HG02852 (cell line): Measurements from ENCODE around the gene RASD2.

ENCODE experiments used
- ATAC-seq: cut with Tn5 transposase; IDR thresholded peaks from one replicate; pipeline ENCODE4 v1.9.1; 2021; ENCODE audit warnings: mild to moderate bottlenecking, moderate library complexity; ENCODE audit not compliant: unreplicated experiment

RASD2 gene

DNA sequence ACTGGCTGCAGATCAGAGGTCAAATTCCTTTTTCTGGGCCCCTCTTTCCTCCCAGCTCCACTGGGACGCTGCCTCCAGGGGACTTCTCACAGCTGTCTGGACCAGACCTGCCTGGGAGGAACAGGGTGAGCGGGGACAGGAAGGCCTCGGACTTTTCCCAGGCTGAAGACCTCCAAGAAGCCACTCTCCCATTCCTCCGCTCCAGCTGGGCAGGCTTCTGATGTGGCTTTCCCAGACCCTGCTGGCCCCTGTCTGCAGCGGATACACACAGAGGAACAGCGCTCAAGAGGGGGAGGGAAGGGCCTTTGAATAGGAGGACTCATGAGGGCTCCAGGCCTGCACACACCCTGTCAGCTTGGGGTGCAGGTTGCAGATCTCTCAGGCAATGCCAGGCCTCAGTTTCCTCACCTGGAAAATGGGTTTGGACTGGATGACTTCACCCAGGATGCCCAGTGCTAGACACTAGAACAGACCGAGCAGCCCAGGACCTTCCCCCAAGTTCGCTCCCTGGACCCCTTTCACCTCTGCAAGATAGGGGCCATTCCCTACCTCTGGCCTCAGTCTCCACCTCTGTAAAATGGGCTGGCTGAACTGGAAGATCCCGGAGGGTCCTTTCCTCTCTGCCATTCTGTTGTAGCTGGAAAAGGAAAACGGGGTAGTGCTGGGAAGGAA is 39.9 kb downstream of the RASD2 start:
- ATAC-seq: no peak

DNA sequence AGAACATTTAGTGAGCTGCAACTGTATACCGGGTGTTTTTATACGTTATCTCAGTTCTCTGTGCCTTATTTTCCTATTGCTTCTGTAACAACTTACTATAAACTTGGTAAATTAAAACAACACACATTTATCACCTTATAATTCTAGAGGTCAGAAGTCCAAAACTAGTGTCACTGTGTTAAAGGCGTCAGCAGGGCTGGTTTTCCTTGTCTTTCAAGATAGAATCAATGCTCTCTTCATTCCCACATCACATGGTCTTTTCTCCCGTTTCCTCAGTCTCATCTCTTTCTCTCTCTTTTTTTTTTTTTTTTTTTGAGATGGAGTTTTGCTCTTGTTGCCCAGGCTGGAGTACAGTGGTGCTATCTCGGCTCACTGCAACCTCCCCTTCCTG is 40.4 kb downstream of the RASD2 start:
- no peak for ATAC-seq

DNA sequence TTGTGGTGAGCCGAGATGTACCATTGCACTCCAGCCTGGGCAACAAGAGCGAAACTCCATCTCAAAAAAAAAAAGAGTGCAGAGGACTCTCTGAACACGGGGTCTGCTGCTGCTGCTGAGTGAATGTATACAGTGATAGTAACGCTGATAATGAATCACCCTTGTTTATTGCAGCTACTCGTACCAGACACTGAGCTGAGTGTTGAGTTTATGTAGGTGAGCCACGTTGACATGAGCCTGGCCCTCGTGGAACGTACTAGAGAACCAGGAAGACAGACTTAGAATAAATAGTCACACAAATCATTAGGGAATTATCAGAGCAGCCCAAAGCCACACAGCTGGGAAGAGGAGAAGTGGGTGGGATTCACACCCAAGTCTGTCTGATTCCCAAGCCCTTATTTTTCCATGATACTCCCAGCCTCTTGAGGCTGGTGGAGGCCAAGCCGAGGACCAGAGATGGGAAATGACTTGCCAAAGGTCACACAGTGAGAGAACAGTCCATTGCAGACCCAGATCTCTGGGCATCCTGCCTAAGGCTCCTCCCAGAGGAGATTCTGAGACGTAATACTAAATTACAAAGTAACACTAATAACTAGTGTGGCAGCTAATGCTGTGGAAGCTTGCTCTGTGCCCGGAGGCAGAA is 41.7 kb downstream of the RASD2 start:
- ATAC-seq: no peak

DNA sequence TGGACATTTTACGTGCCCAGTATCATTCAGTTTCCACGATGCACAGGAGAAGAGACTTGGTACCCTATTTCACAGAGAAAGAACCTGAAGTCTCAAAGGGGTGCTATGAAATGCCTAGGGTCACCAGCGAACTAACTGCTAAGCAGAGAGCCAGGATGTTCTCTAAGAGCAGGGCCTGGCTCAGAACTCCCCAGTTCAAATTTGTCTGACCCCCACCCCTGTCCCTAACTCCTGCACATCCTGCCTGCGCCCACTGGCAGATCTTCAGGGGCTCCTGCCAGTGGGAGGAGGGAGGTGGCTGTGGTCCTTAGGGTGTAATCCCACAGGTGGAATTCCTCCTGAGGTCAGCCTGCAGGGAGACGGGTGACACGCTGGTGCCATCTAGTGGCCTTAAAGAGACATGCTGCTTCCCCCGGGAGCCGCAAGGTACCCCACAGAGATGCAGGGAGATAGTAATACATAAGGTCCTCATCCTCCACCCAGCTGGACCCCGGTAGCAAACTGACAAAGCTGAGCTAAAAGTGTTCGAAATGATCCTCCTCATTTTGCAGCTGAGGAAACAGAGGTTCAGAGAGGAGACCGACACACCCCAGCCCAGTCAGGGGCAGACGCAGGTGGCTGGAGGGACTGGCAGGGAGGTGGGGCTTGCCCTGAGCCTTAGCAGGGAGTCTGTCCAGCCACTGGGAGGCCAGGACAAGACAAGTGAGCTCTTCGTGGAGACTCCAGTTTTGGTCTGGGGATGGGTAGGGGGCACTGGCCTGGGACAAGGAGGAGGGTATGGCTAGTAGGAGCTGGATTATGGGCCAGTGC is 42.4 kb downstream of the RASD2 start:
- ATAC-seq: no peak

DNA sequence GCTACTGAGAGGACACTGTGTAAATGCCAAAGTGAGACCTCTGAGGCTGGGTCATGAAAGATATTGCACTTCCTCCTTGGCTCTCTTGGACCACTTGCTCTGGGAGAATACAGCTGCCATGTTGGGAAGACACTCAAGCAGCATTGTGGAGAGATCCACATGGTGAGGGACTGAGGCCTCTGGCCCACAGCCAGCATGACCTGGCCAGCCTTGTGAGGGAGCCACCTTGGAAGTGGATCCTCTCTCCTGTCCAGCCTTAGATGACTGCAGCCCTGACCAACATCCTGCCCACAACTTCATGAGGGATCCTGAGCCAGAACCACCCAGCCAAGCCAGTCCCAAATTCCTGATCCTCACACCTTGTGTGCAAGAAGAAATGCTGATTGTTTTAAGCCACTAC is 46.1 kb downstream of the RASD2 start:
- ATAC-seq: no peak

DNA sequence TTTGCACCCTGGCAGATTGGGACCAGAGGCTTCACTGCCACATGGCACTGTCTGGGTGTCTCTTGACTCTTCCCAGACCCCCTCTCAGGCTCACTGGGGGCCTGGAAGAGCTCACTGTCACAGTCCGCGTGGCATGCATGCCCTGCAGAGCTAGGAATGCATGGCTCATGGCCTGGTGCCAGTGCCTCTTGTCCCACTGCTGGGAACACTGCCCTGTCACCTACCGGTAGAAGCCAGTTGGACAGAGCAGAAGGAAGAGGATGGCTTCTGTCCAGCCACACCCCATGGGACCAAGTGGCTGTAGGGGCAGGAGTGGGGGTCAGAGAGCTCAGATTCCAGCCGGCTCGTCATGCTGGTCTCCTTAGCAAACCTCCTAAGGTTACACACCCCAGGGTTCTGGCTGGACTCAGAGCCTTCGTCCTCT is 46.8 kb downstream of the RASD2 start:
- no peak for ATAC-seq

DNA sequence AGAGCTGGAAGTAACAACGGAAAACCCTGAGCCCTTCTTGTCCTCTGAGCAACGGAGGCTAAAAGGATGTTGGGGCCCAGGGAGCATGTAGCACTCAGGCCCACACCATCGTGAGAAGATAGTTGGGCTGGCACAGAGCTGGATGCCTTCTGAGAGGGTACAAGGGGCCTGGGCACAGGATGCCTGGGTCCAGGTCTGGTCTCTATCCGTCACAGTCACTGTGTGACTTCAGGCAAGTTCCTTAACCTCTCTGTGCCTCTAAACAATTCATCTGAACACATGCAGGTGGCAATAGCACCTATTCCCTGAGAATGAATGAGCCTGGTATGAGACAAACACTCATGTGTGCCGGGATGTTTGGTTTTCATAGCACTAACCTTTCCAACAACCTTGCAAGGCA is 47.3 kb downstream of the RASD2 start:
- ATAC-seq: no peak

DNA sequence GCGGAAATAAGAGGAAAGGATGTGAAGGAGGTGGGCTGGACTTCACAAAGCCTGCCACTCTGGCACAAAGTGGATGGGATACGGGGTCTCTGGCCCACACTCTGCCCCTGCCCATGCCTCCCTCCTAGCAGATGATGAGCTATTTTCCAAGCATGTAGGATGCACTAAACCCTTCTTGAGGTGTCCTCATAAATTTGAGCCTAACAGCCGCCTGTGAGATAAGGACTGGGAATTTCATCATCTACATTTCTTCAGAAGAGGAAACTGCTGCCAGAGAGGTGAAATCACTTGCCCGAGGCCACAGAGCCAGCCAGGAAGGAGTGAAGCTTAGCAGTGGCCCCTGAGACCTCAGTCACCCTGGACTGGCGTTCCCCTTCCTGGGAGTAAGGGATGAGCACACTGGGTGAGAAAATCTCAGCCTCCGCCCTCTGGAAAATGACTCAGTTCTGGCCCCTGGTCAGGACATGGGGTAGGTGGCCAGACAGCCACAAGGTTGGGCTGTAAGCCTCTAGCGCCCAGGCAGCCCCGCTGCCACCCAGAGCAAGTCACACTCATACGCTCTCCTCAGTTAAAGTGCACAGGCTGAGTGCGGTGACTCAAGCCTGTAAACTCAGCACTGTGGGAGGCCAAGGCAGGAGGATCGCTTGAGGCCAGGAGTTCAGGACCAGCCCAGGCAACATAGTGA is 48.6 kb downstream of the RASD2 start:
- no peak for ATAC-seq

DNA sequence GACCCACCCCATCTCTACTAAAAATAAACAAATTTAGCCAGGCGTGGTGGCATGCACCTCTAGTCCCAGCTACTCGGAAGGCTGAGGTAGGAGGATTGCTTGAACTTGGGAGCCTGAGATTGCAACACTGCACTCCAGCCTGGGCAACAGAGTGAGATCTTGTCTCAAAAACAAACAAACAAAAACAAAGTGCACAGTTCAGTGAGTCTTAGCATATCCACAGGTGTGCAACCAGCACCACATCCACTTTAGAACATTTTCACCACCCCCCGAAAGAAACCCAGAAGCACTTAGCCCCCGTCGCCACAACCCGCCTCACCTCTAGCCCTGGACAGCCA is 49.1 kb downstream of the RASD2 start:
- ATAC-seq: no peak

DNA sequence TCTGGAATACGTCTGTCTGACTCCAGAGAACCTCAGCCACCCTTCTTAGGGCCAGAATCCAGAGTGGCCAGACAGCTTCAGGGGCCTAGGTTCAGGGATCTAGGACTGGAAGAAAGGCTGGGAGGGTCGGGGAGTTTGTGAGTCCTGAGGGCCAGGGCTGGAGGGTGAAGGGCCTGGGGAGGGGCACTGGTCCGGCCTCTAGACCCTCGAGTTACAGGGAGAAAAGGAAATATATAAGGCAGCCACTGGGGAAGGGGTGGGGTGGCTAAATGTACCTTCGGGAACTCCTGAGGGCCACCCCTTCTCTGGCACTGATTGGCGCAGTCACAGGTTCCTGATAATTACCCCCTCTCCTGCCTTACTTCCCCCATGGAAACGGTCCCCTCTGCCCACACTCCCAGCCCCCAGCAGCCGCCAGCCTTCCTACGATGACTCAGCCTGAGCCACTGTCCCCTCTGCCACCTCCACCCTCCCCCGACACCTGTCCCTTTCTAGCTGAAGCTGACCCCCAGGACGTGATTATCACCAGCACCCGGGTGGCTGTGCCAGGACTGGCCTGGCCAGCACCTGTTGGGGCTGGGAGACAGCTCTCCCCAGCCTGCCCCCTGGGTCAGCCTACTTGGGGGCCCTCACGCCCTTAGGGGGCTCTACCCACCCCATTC is 50.1 kb downstream of the RASD2 start:
- no peak for ATAC-seq

DNA sequence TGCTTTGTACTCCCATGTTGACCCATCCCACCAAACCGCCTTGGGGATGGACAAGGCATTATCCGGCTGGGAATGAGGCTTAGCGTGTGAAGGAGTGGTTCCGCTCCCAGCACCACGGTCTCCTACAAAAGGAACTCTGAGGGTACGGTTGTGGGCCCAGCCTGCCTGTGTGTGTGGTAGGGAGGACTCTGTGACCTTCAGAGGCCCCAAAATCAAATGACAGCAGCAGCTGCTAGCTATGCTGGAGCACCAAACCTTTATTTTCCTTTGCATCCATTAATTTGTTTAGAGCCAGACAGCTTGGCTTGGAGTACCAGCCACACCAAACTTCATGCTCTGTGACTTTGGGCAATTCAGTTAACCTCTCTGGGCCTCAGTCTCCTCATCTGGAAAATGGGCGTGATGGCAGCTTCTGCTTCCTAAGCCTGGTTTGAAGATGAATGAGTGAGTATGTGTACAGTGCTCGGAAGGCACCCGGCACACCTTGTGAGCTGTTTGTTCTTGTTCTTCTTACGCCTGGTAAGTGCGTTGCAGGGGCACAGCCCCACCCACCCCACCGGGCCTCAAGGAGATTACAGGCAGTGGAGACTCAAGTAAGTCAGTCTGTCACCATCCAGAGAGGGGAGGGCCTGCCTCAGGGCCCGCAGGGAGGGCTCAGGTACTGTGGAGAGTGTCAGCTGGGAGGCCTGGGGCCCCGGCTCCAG is 51.2 kb downstream of the RASD2 start:
- ATAC-seq: no peak

DNA sequence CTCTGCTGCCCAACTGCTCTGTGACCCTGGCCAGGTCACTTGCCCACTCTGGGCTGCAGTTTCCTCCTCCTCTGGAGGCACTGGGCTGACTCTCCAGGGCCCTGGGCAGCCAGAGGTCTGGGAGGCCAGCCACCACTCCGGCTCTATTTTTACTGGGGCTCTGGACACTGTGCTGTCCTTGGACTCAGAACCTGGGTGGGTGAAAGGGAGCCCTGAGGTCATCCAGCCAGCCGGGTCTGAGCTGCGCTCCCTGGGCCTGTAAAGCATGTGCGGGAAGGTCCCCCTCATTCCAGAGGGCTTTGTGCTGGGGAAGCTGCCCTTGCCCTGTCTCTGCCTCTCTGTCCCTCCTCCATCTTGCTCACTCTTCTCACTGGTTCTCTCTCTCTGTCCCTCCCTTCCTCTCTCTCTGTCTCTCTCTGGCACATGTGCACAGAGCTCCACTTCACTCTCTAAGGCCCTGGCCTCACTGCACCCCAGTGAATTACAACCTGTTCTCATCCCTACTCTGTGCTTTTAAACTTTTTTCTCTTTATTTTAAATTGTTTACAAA is 51.9 kb downstream of the RASD2 start:
- no peak for ATAC-seq

DNA sequence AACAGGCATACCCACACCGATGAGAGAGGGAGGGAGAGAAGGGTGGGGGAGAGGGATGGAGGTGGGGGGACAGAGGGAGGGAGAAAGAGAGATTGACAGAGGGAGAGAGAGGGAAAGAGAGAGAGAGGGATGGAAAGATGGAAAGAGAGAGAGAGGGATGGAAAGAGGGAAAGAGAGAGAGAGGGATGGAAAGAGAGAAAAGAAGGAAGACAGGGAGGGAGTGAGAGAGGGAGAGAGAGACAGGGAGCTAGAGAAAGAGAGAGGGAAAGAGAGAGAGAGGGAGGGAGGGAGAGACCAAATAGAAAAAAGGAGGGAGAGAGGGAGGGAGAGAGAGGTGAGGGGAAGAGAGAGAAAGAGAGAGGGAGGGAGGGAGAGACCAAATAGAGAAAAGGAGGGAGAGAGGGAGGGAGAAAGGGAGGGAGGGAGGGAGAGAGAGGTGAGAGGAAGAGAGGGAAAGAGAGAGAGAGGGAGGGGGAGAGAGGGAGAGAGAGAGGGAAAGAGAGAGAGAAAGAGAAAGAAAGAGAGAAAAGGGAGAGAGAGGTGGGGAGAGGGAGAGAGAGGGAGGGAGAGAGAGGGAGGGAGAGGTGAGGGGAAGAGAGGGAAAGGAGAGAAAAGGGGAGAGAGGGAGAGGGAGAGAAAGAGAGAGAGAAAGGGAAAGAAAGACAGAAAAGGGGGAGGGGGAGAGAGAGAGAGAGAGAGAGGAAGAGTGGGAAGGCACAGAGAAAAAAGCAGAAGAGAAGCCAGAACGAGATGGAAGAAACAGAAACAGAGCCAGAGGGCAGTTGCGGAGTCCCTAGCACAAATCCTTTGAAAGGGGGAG is 52.6 kb downstream of the RASD2 start:
- no peak for ATAC-seq

DNA sequence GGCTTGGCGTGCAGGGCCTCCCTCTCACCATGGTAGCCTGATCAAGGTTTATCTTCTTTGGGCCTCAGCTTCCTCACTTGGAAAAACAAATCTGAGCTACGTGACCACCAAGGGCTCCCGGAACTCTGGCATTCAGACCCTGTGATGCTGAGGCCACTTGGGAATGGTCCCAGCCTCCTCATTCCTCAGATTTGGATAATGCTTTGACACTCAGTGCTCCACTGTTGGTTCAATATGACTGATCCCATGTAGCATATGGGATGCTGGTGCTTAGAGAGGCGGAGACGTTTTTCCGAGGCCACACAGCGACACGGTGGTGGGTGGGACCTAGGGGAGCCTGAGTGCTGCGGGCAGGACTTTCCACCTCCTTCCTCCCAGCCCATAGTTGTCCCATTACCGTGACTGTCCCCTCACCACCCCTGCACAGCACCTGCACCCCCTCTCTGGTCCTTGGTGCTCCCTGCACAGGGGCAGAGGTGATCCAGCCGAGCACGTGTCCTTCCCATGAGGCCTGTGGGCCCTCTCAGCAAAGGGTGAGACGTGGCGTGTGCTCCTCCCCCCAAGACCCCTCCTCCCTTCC is 53.4 kb downstream of the RASD2 start:
- ATAC-seq: no peak

DNA sequence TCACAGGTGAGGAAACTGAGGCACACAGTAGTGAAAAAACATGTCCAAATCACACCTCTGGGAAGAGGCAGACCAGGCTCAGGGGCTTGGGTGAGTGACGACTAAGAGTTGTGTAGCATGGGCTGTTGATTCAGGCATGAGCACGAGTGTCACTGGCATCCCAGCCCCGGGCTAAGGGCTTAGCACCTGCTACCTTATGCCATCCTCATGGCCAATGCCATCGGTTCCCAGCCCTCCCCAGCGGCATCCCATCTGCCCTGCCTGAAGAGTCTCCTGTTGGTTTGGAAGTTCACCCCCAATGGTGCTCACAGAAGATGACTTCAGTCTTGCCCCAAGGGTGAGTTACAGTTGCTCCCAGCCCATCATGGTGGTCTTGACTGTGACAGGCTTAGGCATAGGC is 54.1 kb downstream of the RASD2 start:
- no peak for ATAC-seq

DNA sequence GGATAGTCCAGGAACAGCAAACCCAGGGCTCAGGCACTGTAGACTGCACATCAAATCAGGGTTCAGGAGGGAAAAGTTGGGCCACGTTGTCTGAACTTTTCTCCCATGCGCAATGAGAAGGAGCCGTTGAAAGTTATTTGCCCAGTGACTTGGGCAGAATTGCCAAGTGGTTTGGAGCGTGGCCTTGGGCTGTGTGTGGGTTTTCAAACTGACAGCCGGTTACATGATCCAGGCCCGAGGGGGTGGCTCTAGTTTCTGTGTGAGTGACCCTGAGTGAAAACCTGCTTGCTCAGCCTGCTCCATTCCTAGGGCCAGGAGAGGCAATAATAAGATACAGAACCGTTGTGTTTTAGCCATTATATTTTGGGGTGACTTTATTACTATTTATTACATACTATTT is 56.2 kb downstream of the RASD2 start:
- ATAC-seq: no peak

DNA sequence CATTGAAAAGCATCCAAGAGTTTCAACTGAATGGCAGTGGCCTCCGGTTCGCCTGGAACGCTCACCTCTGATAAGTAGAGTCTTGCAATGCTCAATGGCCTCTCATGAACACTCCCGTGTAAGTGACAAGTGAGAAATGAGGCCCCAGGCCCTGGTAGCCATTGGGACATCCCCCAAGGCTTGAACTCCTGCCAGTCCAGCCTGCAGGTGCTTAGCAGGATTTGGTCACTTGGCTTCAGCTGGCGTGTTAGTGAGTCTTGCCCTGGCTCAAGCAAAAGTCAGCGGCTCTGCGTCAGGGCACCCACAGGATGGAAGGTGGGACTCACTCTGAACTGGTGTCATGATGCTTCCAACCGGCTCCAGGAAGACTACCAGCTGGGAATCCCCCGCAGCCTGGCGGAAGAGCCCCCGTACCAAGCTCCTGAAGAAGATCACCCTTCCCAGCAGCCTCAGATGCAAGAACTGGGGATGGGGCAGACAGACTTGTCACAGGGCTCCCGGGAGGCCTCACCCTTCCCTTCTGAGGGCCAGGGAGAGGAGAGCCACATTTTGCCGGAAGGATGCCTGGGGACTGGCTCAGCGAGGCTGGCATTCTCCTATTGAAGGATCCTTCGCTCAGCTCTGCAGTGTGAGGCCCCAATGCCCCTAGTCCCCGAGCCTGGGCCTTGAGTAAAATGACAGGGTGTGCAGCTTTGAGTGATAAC is 57.2 kb downstream of the RASD2 start:
- ATAC-seq: no peak

DNA sequence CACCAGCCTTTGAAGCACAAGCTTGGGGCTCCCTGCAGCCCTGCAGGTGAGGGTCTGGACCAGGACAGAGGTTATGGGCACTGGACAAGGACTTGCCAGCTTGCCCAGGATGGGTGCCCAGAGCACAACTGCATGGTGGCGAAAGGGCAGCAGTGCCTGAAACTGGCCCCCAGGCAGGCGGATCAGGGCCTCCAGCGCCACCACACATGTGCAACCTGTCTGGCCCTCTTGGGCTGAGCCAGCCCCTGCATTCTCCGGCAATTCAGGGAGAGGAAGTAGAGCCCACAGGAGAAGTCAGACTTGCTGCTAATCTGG is 57.7 kb downstream of the RASD2 start:
- no peak for ATAC-seq

DNA sequence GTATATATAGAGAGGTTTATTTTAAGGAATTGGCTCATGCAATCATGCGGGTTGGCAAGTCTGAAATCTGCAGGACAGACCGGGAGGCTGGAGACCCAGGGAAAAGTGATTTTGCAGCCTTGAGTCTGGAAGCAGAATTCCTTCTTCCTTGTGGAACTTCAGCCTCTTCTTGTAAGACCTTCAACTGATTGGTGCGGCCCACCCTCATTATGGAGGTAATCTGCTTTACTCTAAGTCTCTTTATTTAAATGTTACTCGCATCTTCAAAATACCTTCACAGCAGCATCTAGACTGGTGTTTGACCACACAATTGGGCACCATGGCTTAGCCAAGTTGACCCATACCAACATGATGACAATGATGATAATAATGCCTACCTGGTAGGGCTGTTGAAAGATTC is 58.7 kb downstream of the RASD2 start:
- ATAC-seq: no peak
